GM19025 (cell line): ENCODE results near the gene SNRPE.
"Not testable (repeated sequence)": the region's sequence is repeated elsewhere in the genome, so short reads cannot be mapped to it uniquely, and the experiment has no call there.

Source experiments
- ATAC-seq: cut with Tn5 transposase; IDR thresholded peaks from one replicate; pipeline ENCODE4 v1.9.1; 2021; ENCODE audit warnings: mild to moderate bottlenecking, low read depth, moderate library complexity; ENCODE audit not compliant: unreplicated experiment

The SNRPE gene

GRCh38 chr1:203861379-203862184 is at the start of gene SNRPE:
Gene SNRPE (plus strand): TSS chr1:203861599. CDS start chr1:203861660, 61 bp downstream.
- peak; percentile 94 for ATAC-seq

GRCh38 chr1:203813581-203814341 is 47.6 kb upstream of the SNRPE start:
- ATAC-seq, result no peak

GRCh38 chr1:203818399-203818798 is 43.0 kb upstream of the SNRPE start:
- no peak for ATAC-seq

- ATAC-seq, result no peak
Observed at GRCh38 chr1:203823306-203823705, 38.1 kb upstream of the SNRPE start.

- no peak for ATAC-seq
Observed at GRCh38 chr1:203826175-203826574, 35.2 kb upstream of the SNRPE start.

- ATAC-seq, result no peak
Observed at GRCh38 chr1:203828002-203828401, 33.4 kb upstream of the SNRPE start.

GRCh38 chr1:203828503-203828902 is 32.9 kb upstream of the SNRPE start:
- no peak for ATAC-seq

GRCh38 chr1:203829247-203829646 is 32.2 kb upstream of the SNRPE start:
- not testable (repeated sequence) for ATAC-seq

GRCh38 chr1:203835476-203835875 is 25.9 kb upstream of the SNRPE start:
- ATAC-seq, result no peak

- no peak for ATAC-seq
Observed at GRCh38 chr1:203839081-203839480, 22.3 kb upstream of the SNRPE start.

- ATAC-seq, result no peak
Observed at GRCh38 chr1:203840208-203840808, 21.1 kb upstream of the SNRPE start.

GRCh38 chr1:203842559-203842876 is 18.9 kb upstream of the SNRPE start:
- ATAC-seq, result no peak

- no peak for ATAC-seq
Observed at GRCh38 chr1:203843435-203843834, 18.0 kb upstream of the SNRPE start.

- ATAC-seq, result not testable (repeated sequence)
Observed at GRCh38 chr1:203853112-203853511, 8.3 kb upstream of the SNRPE start.

- no peak for ATAC-seq
Observed at GRCh38 chr1:203858055-203858454, 3.3 kb upstream of the SNRPE start.

GRCh38 chr1:203858975-203859374 is 2.4 kb upstream of the SNRPE start:
- ATAC-seq, result no peak

- ATAC-seq, result no peak
Observed at GRCh38 chr1:203860396-203861025, 888 bp upstream of the SNRPE start.

GRCh38 chr1:203867802-203868201 is 6.4 kb downstream of the SNRPE start:
- no peak for ATAC-seq

- ATAC-seq, result no peak
Observed at GRCh38 chr1:203870245-203870644, 8.8 kb downstream of the SNRPE start.

- no peak for ATAC-seq
Observed at GRCh38 chr1:203871114-203871880, 9.9 kb downstream of the SNRPE start.
